Keratinocyte (primary cell): ENCODE measurements around the gene KRT73. TPM values are rescaled to one million over a fixed set of nuclear protein-coding genes. Genes with fewer than 3 reads are reported as not detected.

Experiments
- DNase-seq: peaks from one replicate; pipeline ENCODE4 v3.0.0-alpha.2; 2011; ENCODE audit warnings: low read depth, missing footprints, low spot score
- FAIRE-seq: peaks from 2 replicates; lab custom pipeline; 2011; peaks lifted over from hg19 to GRCh38; lab: Jason Lieb, UNC
- H2AFZ ChIP-seq: 2 replicates; pipeline ENCODE4 v1.6.0; 2012; ENCODE audit warnings: low read length, control low read depth, inconsistent platforms; ENCODE audit not compliant: control insufficient read depth
- H3K27ac ChIP-seq: 2 replicates; pipeline ENCODE4 v1.5.1; 2011; ENCODE audit warnings: low read length; ENCODE audit not compliant: control insufficient read depth, insufficient read depth
- H3K27me3 ChIP-seq: 3 replicates; pipeline ENCODE4 v1.6.0; 2011; ENCODE audit warnings: low read length; ENCODE audit not compliant: control insufficient read depth, insufficient read depth; ENCODE audit errors: extremely low read depth
- H3K36me3 ChIP-seq, 2 experiments: 2 replicates in 1 of 2; 3 replicates in 1 of 2; pipeline ENCODE4 v1.5.1; 2011; ENCODE audit warnings: low read length in 2 of 2, mild to moderate bottlenecking in 1 of 2; ENCODE audit not compliant: control insufficient read depth in 2 of 2, insufficient read depth in 2 of 2; ENCODE audit errors: extremely low read depth in 1 of 2
- H3K4me1 ChIP-seq: 3 replicates; pipeline ENCODE4 v1.5.1; 2011; ENCODE audit warnings: low read length; ENCODE audit not compliant: control insufficient read depth, insufficient read depth; ENCODE audit errors: extremely low read depth
- H3K4me2 ChIP-seq: 3 replicates; pipeline ENCODE4 v1.6.0; 2011; ENCODE audit warnings: low read depth, low read length; ENCODE audit not compliant: control insufficient read depth, insufficient read depth; ENCODE audit errors: extremely low read depth
- H3K4me3 ChIP-seq, 3 experiments: fragments of 200-600 bp in 1 of 3; sonication (generic) in 1 of 3; 2 replicates in 2 of 3; 3 replicates in 1 of 3; pipeline ENCODE4 v1.5.1; 2011 to 2016; ENCODE audit warnings: low read length in 3 of 3, mild to moderate bottlenecking in 3 of 3, control low read depth in 2 of 3, inconsistent platforms in 1 of 3, low read depth in 1 of 3, mixed read lengths in 1 of 3, mixed run types in 1 of 3, moderate library complexity in 1 of 3; ENCODE audit not compliant: control insufficient read depth in 2 of 3, insufficient read depth in 2 of 3; ENCODE audit errors: extremely low read depth in 1 of 3
- H3K79me2 ChIP-seq: 2 replicates; pipeline ENCODE4 v1.6.0; 2012; ENCODE audit warnings: low read length; ENCODE audit not compliant: control insufficient read depth, insufficient read depth
- H3K9ac ChIP-seq: 3 replicates; pipeline ENCODE4 v1.6.0; 2011; ENCODE audit warnings: low read length; ENCODE audit not compliant: control insufficient read depth, insufficient read depth; ENCODE audit errors: extremely low read depth
- H3K9me1 ChIP-seq: 3 replicates; pipeline ENCODE4 v1.6.0; 2011; ENCODE audit warnings: low read length; ENCODE audit not compliant: control insufficient read depth, insufficient read depth; ENCODE audit errors: extremely low read depth
- H3K9me3 ChIP-seq: 2 replicates; pipeline ENCODE4 v1.5.1; 2012; ENCODE audit warnings: low read depth, low read length; ENCODE audit not compliant: control insufficient read depth
- H4K20me1 ChIP-seq: 3 replicates; pipeline ENCODE4 v1.6.0; 2011; ENCODE audit warnings: low read length; ENCODE audit not compliant: control insufficient read depth, insufficient read depth; ENCODE audit errors: extremely low read depth
- CTCF ChIP-seq, 3 experiments: IDR thresholded peaks in 1 of 3; conservative IDR thresholded peaks in 1 of 3; optimal IDR thresholded peaks in 1 of 3; 2 replicates in 2 of 3; 3 replicates in 1 of 3; pipeline versions ENCODE3 to v1.5.1; 2011; ENCODE audit warnings: low read length in 3 of 3, mild to moderate bottlenecking in 3 of 3, moderate library complexity in 2 of 3, control low read depth in 1 of 3, inconsistent platforms in 1 of 3; ENCODE audit not compliant: insufficient read depth in 2 of 3; ENCODE audit errors: extremely low read depth in 1 of 3
- EZH2 ChIP-seq: IDR thresholded peaks from one replicate; pipeline ENCODE4 v1.6.1; 2012; ENCODE audit warnings: inconsistent platforms, mild to moderate bottlenecking, low read length, moderate library complexity
- dilution Hi-C: fragments of 300-500 bp; cut with MboI; formaldehyde crosslinking; loops from one replicate; pipeline ENCODE4 v1.7.0; 2020; ENCODE audit warnings: low sequenced_read_pairs; ENCODE audit not compliant: extremely low pct_ligation_motif_present
- polyA plus RNA-seq, 5 experiments: library from polyadenylated mRNA; depleted of rRNA in 3 of 5; stranded (reverse) in 3 of 5; stranded (forward) in 1 of 5; unstranded in 1 of 5; fragments of >200 nt; gene quantifications; 1 replicate in 1 of 5; 2 replicates in 3 of 5; 3 replicates in 1 of 5; pipeline versions ENCODE4 v1.2.1 to v1.2.3, GENCODE V29; 2011 to 2012; ENCODE audit warnings: missing spikeins in 2 of 5, low read depth in 1 of 5, low replicate concordance in 1 of 5

The KRT73 gene
- polyA plus RNA-seq, 1 donor (not counting 4 experiments of a cell fraction or from before 2014, with no cell fraction given): 0.03 TPM

GRCh38 chr12:52659951-52660350 is 41.6 kb upstream of the KRT73 start:
- H3K9me3 ChIP-seq: no peaks in the 10 kb centered on the region
- no peak overlapping the region for H3K9ac ChIP-seq
- no peak overlapping the region for H3K27ac ChIP-seq
- dilution Hi-C loops: no loop called here
- no peak overlapping the region for H2AFZ ChIP-seq
- no peak overlapping the region for H3K4me2 ChIP-seq
- H3K9me1 ChIP-seq: no peaks in the 10 kb centered on the region
- H3K4me3 ChIP-seq: no peak overlapping the region
- DNase-seq: no peak
- TF ChIP-seq CTCF (optimal IDR thresholded peaks at IDR 0.05 in 1 of 3, IDR thresholded peaks at IDR 0.05 in 1 of 3, conservative IDR thresholded peaks at IDR 0.05 in 1 of 3; ENCODE audit: extremely low read depth in 1 of 3, insufficient read depth in 2 of 3, low read length in 3 of 3) (no peak), EZH2 (no peak)
- H3K36me3 ChIP-seq: no peaks in the 10 kb centered on the region
- peaks cover 5% of the 10 kb centered on the region for H3K27me3 ChIP-seq
- no peaks in the 10 kb centered on the region for H4K20me1 ChIP-seq
- H3K79me2 ChIP-seq: no peaks in the 10 kb centered on the region
- no peak for FAIRE-seq
- H3K4me1 ChIP-seq: peaks cover 10% of the 10 kb centered on the region

GRCh38 chr12:52659395-52659794 is 41.0 kb upstream of the KRT73 start:
- dilution Hi-C loops: no loop called here
- no peak overlapping the region for H3K27ac ChIP-seq

More at GRCh38 chr12:52659395-52659794, 41.0 kb upstream of the KRT73 start:
- Histone ChIP-seq H3K4me1 (peaks cover 11% of the 10 kb centered on the region), H3K9me1 (no peaks in the 10 kb centered on the region), H3K27me3 (peaks cover 3% of the 10 kb centered on the region), H2AFZ (no peak overlapping the region), H3K4me3 (no peak overlapping the region), H3K9me3 (no peaks in the 10 kb centered on the region), H3K9ac (no peak overlapping the region), H3K36me3 (no peaks in the 10 kb centered on the region), H3K4me2 (no peak overlapping the region), H4K20me1 (no peaks in the 10 kb centered on the region), H3K79me2 (no peaks in the 10 kb centered on the region)
- DNase-seq (no peak), FAIRE-seq (no peak)
- TF ChIP-seq CTCF (optimal IDR thresholded peaks at IDR 0.05 in 1 of 3, IDR thresholded peaks at IDR 0.05 in 1 of 3, conservative IDR thresholded peaks at IDR 0.05 in 1 of 3; ENCODE audit: extremely low read depth in 1 of 3, insufficient read depth in 2 of 3, low read length in 3 of 3): no peak
- no peak for TF ChIP-seq EZH2
